Heart left ventricle (tissue), 16 donors: Measurements from ENCODE around the gene NDFIP2. TPM values are rescaled to one million over a fixed set of nuclear protein-coding genes. Genes with fewer than 3 reads are reported as not detected.

ENCODE experiments used
- ATAC-seq, 4 donors: fragments of 200-7000 bp; cut with Tn5 transposase; one replicate each; pipeline ENCODE4 v1.9.1; 2020 to 2022; ENCODE audit warnings: moderate library complexity in 4 of 4, mild to moderate bottlenecking in 3 of 4, moderate number of reproducible peaks in 1 of 4
- DNase-seq, 5 donors: peaks; one replicate each; pipeline ENCODE4 v3.0.0-alpha.2; 2020
- H3K27ac ChIP-seq, 12 donors: fragments of 200-600 bp; sonication (generic) in 4 of 12; one replicate each; pipeline versions ENCODE4 v1.5.0 to v1.8.0; 2016 to 2022; ENCODE audit warnings: mild to moderate bottlenecking in 2 of 12
- H3K27me3 ChIP-seq, 9 donors: fragments of 200-600 bp; sonication (generic) in 2 of 9; one replicate each; pipeline versions ENCODE4 v1.5.1 to v1.8.0; 2016 to 2022; ENCODE audit warnings: mild to moderate bottlenecking in 3 of 9
- H3K36me3 ChIP-seq, 9 donors: fragments of 200-600 bp; sonication (generic) in 2 of 9; one replicate each; pipeline versions ENCODE4 v1.5.0 to v1.8.0; 2018 to 2022; ENCODE audit warnings: mild to moderate bottlenecking in 2 of 9
- H3K4me1 ChIP-seq, 12 donors: fragments of 200-600 bp; sonication (generic) in 4 of 12; one replicate each; pipeline versions ENCODE4 v1.5.0 to v1.8.0; 2016 to 2022; ENCODE audit warnings: mild to moderate bottlenecking in 3 of 12
- H3K4me3 ChIP-seq, 12 donors: fragments of 200-600 bp; sonication (generic) in 4 of 12; one replicate each; pipeline versions ENCODE4 v1.5.0 to v1.8.0; 2017 to 2022; ENCODE audit warnings: mild to moderate bottlenecking in 9 of 12, moderate library complexity in 4 of 12
- H3K9me3 ChIP-seq, 12 donors: fragments of 200-600 bp; sonication (generic) in 4 of 12; one replicate each; pipeline versions ENCODE4 v1.5.0 to v1.8.0; 2016 to 2022; ENCODE audit warnings: mild to moderate bottlenecking in 1 of 12
- CTCF ChIP-seq, 12 donors: fragments of 200-600 bp; sonication (generic) in 4 of 12; IDR thresholded peaks; one replicate each; pipeline versions ENCODE4 v1.5.0 to v1.8.0; 2018 to 2022; ENCODE audit warnings: antibody characterized with exemption in 12 of 12, mild to moderate bottlenecking in 5 of 12
- POLR2A ChIP-seq, 2 donors: fragments of 450-650 bp; IDR thresholded peaks; one replicate each; pipeline ENCODE4 v1.6.1; 2017; ENCODE audit warnings: antibody characterized with exemption in 2 of 2, mild to moderate bottlenecking in 2 of 2, moderate library complexity in 2 of 2
- WGBS, 4 donors: extraction: QIAGEN DNeasy Blood & Tissue Kit in 2 of 4; methylation state at CpG; one replicate each; pipeline versions ENCODE4 v1.1.5 to v1.1.7; 2013 to 2018; 5-methylcytosine and 5-hydroxymethylcytosine counted together
- intact Hi-C, 10 donors: fragments of 100-400 bp; cut with DNase I; formaldehyde crosslinking; loops; one replicate each; pipeline versions ENCODE4 v1.11.1 to v1.14.2; 2022
- polyA plus RNA-seq, 2 donors: library from polyadenylated mRNA; stranded (reverse); fragments of 200-250 nt; gene quantifications; one replicate each; pipeline ENCODE4 v1.2.3, GENCODE V29; 2013
- total RNA-seq, 9 donors: library from RNA; depleted of rRNA in 2 of 9; stranded (reverse); fragments of >200 nt in 2 of 9; fragmentation: NEBNext Ultra II Directional in 3 of 9; extraction: Animal tissue kit (Norgen Biotek cat#: 25700) in 3 of 9; gene quantifications; one replicate each; pipeline versions ENCODE4 v1.1.0 to v1.2.4, GENCODE V29; 2016 to 2023
- donor health status: ischemic (EF 13 %, LVEDD 7.1; RV severe dilation, severe dysfunction).
- donor health status: healthy with polysubstance abuse.
- donor health status: DM: no; HTN: yes; CAD: no.
- donor health status: DM: no; HTN: no; CAD: no.
- donor health status: ischemic (EF 25% LVEDD 6.9; RV normal size, moderate dysfunction).
- donor health status: ischemic (EF 25% LVEDD 5.7; RV mildly dilated, moderate dysfunction).
- donor health status: healthy.
- donor health status: DM: yes; HTN: yes; CAD: no.
- donor health status: ischemic (EF 35%, LVEDD 5.7; RV mildly dilated, moderate dysfunction).
- donor health status: nonischemic (EF 11% LVEDD 7.7; RV severe dilation, severe dysfunction).
- donor health status: DM: yes; HTN: yes; CAD: no.
- donor health status: PGD.
- donor health status: ischemic (EF 29% LVEDD 5.4; RV normal size, mild dysfunction).
- donor health status: nonischemic (EF 23%, LVEDD 6.1; RV moderate dilation, normal function).

The NDFIP2 gene
- total and polyA plus RNA-seq, 11 donors, result 14.2 to 42.6 (median 32.1) TPM

DNA sequence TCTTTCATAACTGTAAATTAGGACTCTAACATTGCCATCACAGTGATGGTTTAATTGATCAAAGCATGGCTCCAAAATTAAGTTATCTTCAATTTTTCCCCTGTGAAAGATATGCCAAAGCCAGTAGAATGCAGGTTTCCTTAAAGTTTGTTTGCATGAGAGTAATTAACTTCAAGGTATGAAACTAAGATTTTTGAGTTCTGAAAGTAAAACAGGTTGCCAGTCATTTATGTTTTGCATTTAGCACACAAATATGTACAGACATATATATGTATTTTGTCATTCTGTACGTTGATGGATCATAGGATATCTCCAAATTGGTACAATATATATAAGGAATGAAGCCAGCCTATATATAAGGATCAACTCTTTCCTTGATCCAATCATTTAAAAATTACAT lies 23.6 kb upstream of the NDFIP2 start:
- H3K36me3 ChIP-seq, result no peaks in the 10 kb centered on the region
- no peak overlapping the region for H3K27ac ChIP-seq
- intact Hi-C loops, result no loop called here
- H3K27me3 ChIP-seq, result no peaks in the 10 kb centered on the region
- no peak for ATAC-seq
- TF ChIP-seq POLR2A (IDR thresholded peaks at IDR 0.05) (no peak), CTCF (IDR thresholded peaks at IDR 0.05) (no peak)
- H3K4me1 ChIP-seq, result peaks cover 0 to 2% (median 0%) of the 10 kb centered on the region in 12 donors
- H3K4me3 ChIP-seq, result no peak overlapping the region
- DNase-seq, result no peak
- peaks cover 0 to 5% (median 0%) of the 10 kb centered on the region in 12 donors for H3K9me3 ChIP-seq
- 73 to 87% (median 78%) methylated on average over 1 of the region's 1 CpG for WGBS, 4 donors

DNA sequence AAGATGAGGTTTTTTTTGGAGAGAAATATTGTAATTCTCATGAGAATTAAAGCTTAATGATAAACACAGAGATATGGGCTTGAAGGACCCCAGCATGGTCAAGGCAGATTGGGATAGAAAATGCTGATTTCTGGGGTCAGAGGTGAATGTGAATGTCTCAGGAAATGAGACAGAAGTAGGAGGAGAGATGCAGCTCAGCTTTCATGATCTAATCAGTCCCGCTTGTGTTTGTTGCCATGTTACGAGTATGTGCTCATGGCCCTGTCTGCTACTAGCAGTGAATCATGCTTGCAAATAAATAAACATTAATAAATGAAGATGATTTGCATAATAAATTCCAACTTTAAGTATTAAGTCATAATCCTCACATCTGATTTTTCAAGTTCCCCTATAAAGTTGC lies 23.0 kb upstream of the NDFIP2 start:
- DNase-seq (no peak), ATAC-seq (no peak)
- Histone ChIP-seq H3K4me3 (no peak overlapping the region), H3K27me3 (no peaks in the 10 kb centered on the region), H3K27ac (no peak overlapping the region), H3K36me3 (no peaks in the 10 kb centered on the region), H3K9me3 (peaks cover 0 to 5% (median 0%) of the 10 kb centered on the region in 12 donors), H3K4me1 (no peaks in the 10 kb centered on the region)
- intact Hi-C loops, result no loop called here
- TF ChIP-seq CTCF (IDR thresholded peaks at IDR 0.05) (no peak), POLR2A (IDR thresholded peaks at IDR 0.05) (no peak)
- WGBS, 4 donors, result 42 to 66% (median 60%) methylated on average over 2 of the region's 2 CpGs

DNA sequence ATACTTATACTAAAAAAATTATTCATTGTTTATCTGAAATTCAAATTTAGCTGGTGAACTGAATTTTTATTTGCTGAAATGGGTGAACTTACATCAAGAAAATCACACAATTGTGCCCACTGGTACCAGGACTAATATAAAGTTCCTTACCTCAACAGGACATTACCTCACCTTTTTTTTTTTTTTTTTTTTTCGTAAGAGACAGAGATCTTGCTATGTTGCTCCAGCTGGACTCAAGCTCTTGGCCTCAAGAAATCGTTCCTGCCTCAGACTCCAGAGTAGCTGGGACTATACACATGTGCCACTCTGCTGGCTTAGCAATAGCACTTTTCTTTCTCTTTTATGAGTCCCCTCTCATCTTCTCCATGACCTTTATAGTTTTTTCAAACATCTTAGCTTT lies 22.5 kb upstream of the NDFIP2 start:
- DNase-seq, result no peak
- H3K36me3 ChIP-seq, result no peaks in the 10 kb centered on the region
- no peaks in the 10 kb centered on the region for H3K4me1 ChIP-seq
- H3K4me3 ChIP-seq, result no peak overlapping the region
- intact Hi-C loops, result no loop called here
- WGBS, 4 donors, result 71 to 80% (median 78%) methylated on average over 2 of the region's 2 CpGs
- no peak for ATAC-seq
- no peak for TF ChIP-seq POLR2A (IDR thresholded peaks at IDR 0.05)
- no peak for TF ChIP-seq CTCF (IDR thresholded peaks at IDR 0.05)
- no peak overlapping the region for H3K27ac ChIP-seq
- peaks cover 0 to 5% (median 0%) of the 10 kb centered on the region in 12 donors for H3K9me3 ChIP-seq
- no peaks in the 10 kb centered on the region for H3K27me3 ChIP-seq

- H3K4me3 ChIP-seq, result no peak overlapping the region
- H3K4me1 ChIP-seq, result no peaks in the 10 kb centered on the region
- no peak overlapping the region for H3K27ac ChIP-seq
- H3K27me3 ChIP-seq, result no peaks in the 10 kb centered on the region
- no peaks in the 10 kb centered on the region for H3K36me3 ChIP-seq
- DNase-seq, result no peak
- peaks cover 0 to 5% (median 0%) of the 10 kb centered on the region in 12 donors for H3K9me3 ChIP-seq
- ATAC-seq, result no peak
- WGBS, 4 donors, result 80 to 88% (median 85%) methylated on average over 3 of the region's 3 CpGs
- intact Hi-C loops, result no loop called here
- no peak for TF ChIP-seq CTCF (IDR thresholded peaks at IDR 0.05)
- TF ChIP-seq POLR2A (IDR thresholded peaks at IDR 0.05), result no peak
These were observed 21.0 kb upstream of the NDFIP2 start for GRCh38 chr13:79459906-79460305.
